OCI-LY1 (cell line): Measurements from ENCODE around the gene ALDH1L1.

Experiments
- CTCF ChIP-seq: fragments of 200-600 bp; sonication (generic), shearing (Covaris generic); IDR thresholded peaks from 2 replicates; pipeline ENCODE4 v1.5.1; 2017; ENCODE audit warnings: mild to moderate bottlenecking, antibody characterized with exemption, low read length, moderate library complexity, mixed read lengths
- EZH2 ChIP-seq: fragments of 200-600 bp; sonication (generic), shearing (Covaris generic); IDR thresholded peaks from 2 replicates; pipeline ENCODE4 v1.8.0; 2017; ENCODE audit warnings: borderline replicate concordance, mixed run types, mild to moderate bottlenecking, antibody characterized with exemption, low read length, moderate library complexity, mixed read lengths

- no peak for TF ChIP-seq CTCF
- no peak for TF ChIP-seq EZH2
These were observed 73.0 kb downstream of the ALDH1L1 start for GRCh38 chr3:126107203-126107939.
